T47D (cell line): ENCODE measurements around the gene FAF2.

Source experiments
- DNase-seq, 2 experiments: peaks; one replicate each; pipeline versions ENCODE4 v3.0.0 to v3.0.0-alpha.2; 2011 to 2012; ENCODE audit warnings: low read depth in 1 of 2, low spot score in 1 of 2
- JUND ChIP-seq: IDR thresholded peaks from 2 replicates; pipeline ENCODE4 v1.6.1; 2012; ENCODE audit warnings: low read depth
- in situ Hi-C: cut with HindIII; loops from 2 replicates; pipeline ENCODE4 v1.10.0; 2016; ENCODE audit warnings: low sequenced_read_pairs, low pct_unique_long_range_greater_than_20kb

FAF2 gene

GRCh38 chr5:176447591-176447977, 601 bp upstream of the FAF2 start:
- DNase-seq, result no peak
- in situ Hi-C loops, result no loop called here
- no peak for TF ChIP-seq JUND

- no peak for TF ChIP-seq JUND
- in situ Hi-C loops, result no loop called here
- no peak for DNase-seq
These were observed 1.9 kb downstream of the FAF2 start for GRCh38 chr5:176450077-176450476.

- in situ Hi-C loops, result no loop called here
- no peak for DNase-seq
- TF ChIP-seq JUND, result no peak
These were observed 6.7 kb downstream of the FAF2 start for GRCh38 chr5:176454724-176455394.

GRCh38 chr5:176458904-176459561, 10.8 kb downstream of the FAF2 start:
- no peak for DNase-seq
- TF ChIP-seq JUND, result no peak
- in situ Hi-C loops, result no loop called here

GRCh38 chr5:176461349-176461748, 13.2 kb downstream of the FAF2 start:
- DNase-seq, result no peak
- in situ Hi-C loops, result no loop called here
- no peak for TF ChIP-seq JUND

- no peak for DNase-seq
- in situ Hi-C loops, result no loop called here
- TF ChIP-seq JUND, result no peak
These were observed 15.1 kb downstream of the FAF2 start for GRCh38 chr5:176463113-176463764.

- no peak for DNase-seq
- in situ Hi-C loops, result no loop called here
- no peak for TF ChIP-seq JUND
These were observed 18.2 kb downstream of the FAF2 start for GRCh38 chr5:176466245-176466871.

- TF ChIP-seq JUND, result no peak
- DNase-seq, result no peak
- in situ Hi-C loops, result no loop called here
These were observed 21.1 kb downstream of the FAF2 start for GRCh38 chr5:176469296-176469695.

GRCh38 chr5:176470539-176470938, 22.4 kb downstream of the FAF2 start:
- in situ Hi-C loops, result no loop called here
- no peak for DNase-seq

GRCh38 chr5:176471098-176471497, 22.9 kb downstream of the FAF2 start:
- no peak for TF ChIP-seq JUND
- in situ Hi-C loops, result no loop called here
- DNase-seq, result no peak

More at GRCh38 chr5:176470539-176470938, 22.4 kb downstream of the FAF2 start:
- TF ChIP-seq JUND, result no peak

- TF ChIP-seq JUND, result no peak
- no peak for DNase-seq
- in situ Hi-C loops, result no loop called here
These were observed 25.3 kb downstream of the FAF2 start for GRCh38 chr5:176473335-176474006.

- in situ Hi-C loops, result no loop called here
- no peak for DNase-seq
- TF ChIP-seq JUND, result no peak
These were observed 26.3 kb downstream of the FAF2 start for GRCh38 chr5:176474476-176474875.

- in situ Hi-C loops, result no loop called here
- DNase-seq, result no peak
- TF ChIP-seq JUND, result no peak
These were observed 33.5 kb downstream of the FAF2 start for GRCh38 chr5:176481711-176482110.
